Ishikawa (cell line): ENCODE data around the gene SMARCC1.

Source experiments
- CEBPB ChIP-seq: IDR thresholded peaks from 2 replicates; pipeline ENCODE4 v1.6.1; 2012
- CREB1 ChIP-seq: IDR thresholded peaks from 2 replicates; pipeline ENCODE4 v1.6.1; 2012; ENCODE audit warnings: low read depth
- EGR1 ChIP-seq: IDR thresholded peaks from 2 replicates; pipeline ENCODE4 v1.6.1; 2012
- EP300 ChIP-seq: IDR thresholded peaks from 2 replicates; pipeline ENCODE4 v1.6.1; 2012; ENCODE audit warnings: borderline replicate concordance
- FOXM1 ChIP-seq: IDR thresholded peaks from 2 replicates; pipeline ENCODE4 v1.6.1; 2012; ENCODE audit warnings: low read depth, borderline replicate concordance
- MAX ChIP-seq: IDR thresholded peaks from 2 replicates; pipeline ENCODE4 v1.6.1; 2012
- NFIC ChIP-seq: IDR thresholded peaks from 2 replicates; pipeline ENCODE4 v1.6.1; 2012
- RAD21 ChIP-seq: IDR thresholded peaks from 2 replicates; pipeline ENCODE4 v1.6.1; 2012; ENCODE audit warnings: low read depth
- REST ChIP-seq: IDR thresholded peaks from 2 replicates; pipeline ENCODE4 v1.6.1; 2012; ENCODE audit warnings: low read depth, mild to moderate bottlenecking
- TAF1 ChIP-seq: IDR thresholded peaks from 2 replicates; pipeline ENCODE4 v1.6.1; 2012; ENCODE audit warnings: low read depth, mild to moderate bottlenecking
- TCF12 ChIP-seq: IDR thresholded peaks from 2 replicates; pipeline ENCODE4 v1.6.1; 2012; ENCODE audit warnings: low read depth
- TEAD4 ChIP-seq: IDR thresholded peaks from 2 replicates; pipeline ENCODE4 v1.6.1; 2012
- USF1 ChIP-seq: IDR thresholded peaks from 2 replicates; pipeline ENCODE4 v1.6.1; 2012
- YY1 ChIP-seq: IDR thresholded peaks from 2 replicates; pipeline ENCODE4 v1.6.1; 2012; ENCODE audit warnings: low read depth
- ZBTB7A ChIP-seq: IDR thresholded peaks from 2 replicates; pipeline ENCODE4 v1.6.1; 2012; ENCODE audit warnings: low read depth

The SMARCC1 gene

GRCh38 chr3:47541583-47542108 lies 240.0 kb downstream of the SMARCC1 start:
- TF ChIP-seq CEBPB (no peak), YY1 (no peak), TEAD4 (no peak), REST (no peak), RAD21 (no peak), USF1 (no peak), EP300 (no peak), ZBTB7A (no peak), TCF12 (no peak), CREB1 (no peak), TAF1 (no peak), FOXM1 (no peak), MAX (no peak), NFIC (no peak), EGR1 (no peak)

- TF ChIP-seq FOXM1 (no peak), MAX (no peak), TAF1 (no peak), ZBTB7A (no peak), USF1 (no peak), TCF12 (no peak), EP300 (no peak), TEAD4 (no peak)
These were observed 241.4 kb downstream of the SMARCC1 start for GRCh38 chr3:47540281-47540680.

- TF ChIP-seq FOXM1 (no peak), TEAD4 (no peak), MAX (no peak), REST (no peak), TAF1 (no peak), RAD21 (no peak), CEBPB (no peak), TCF12 (no peak), ZBTB7A (no peak), USF1 (no peak), CREB1 (no peak), YY1 (no peak), NFIC (no peak), EP300 (no peak), EGR1 (no peak)
These were observed 244.7 kb downstream of the SMARCC1 start for GRCh38 chr3:47536967-47537366.

- TF ChIP-seq TEAD4: no peak
- no peak for TF ChIP-seq CEBPB
- TF ChIP-seq EGR1: no peak
- no peak for TF ChIP-seq FOXM1
- no peak for TF ChIP-seq MAX
- no peak for TF ChIP-seq RAD21
- TF ChIP-seq ZBTB7A: no peak
- TF ChIP-seq TAF1: no peak
These were observed 245.3 kb downstream of the SMARCC1 start for GRCh38 chr3:47536221-47536891.
